Heart left ventricle (tissue), 16 donors: ENCODE results near the gene LAG3. TPM values are rescaled to one million over a fixed set of nuclear protein-coding genes. Genes with fewer than 3 reads are reported as not detected.
A peak's percentile ranks its signal among the peaks of the same experiment; 100 is the strongest.

ENCODE experiments used
- ATAC-seq, 4 donors: fragments of 200-7000 bp; cut with Tn5 transposase; one replicate each; pipeline ENCODE4 v1.9.1; 2020 to 2022; ENCODE audit warnings: moderate library complexity in 4 of 4, mild to moderate bottlenecking in 3 of 4, moderate number of reproducible peaks in 1 of 4
- DNase-seq, 5 donors: peaks; one replicate each; pipeline ENCODE4 v3.0.0-alpha.2; 2020
- H3K27ac ChIP-seq, 12 donors: fragments of 200-600 bp; sonication (generic) in 4 of 12; one replicate each; pipeline versions ENCODE4 v1.5.0 to v1.8.0; 2016 to 2022; ENCODE audit warnings: mild to moderate bottlenecking in 2 of 12
- H3K27me3 ChIP-seq, 9 donors: fragments of 200-600 bp; sonication (generic) in 2 of 9; one replicate each; pipeline versions ENCODE4 v1.5.1 to v1.8.0; 2016 to 2022; ENCODE audit warnings: mild to moderate bottlenecking in 3 of 9
- H3K36me3 ChIP-seq, 9 donors: fragments of 200-600 bp; sonication (generic) in 2 of 9; one replicate each; pipeline versions ENCODE4 v1.5.0 to v1.8.0; 2018 to 2022; ENCODE audit warnings: mild to moderate bottlenecking in 2 of 9
- H3K4me1 ChIP-seq, 12 donors: fragments of 200-600 bp; sonication (generic) in 4 of 12; one replicate each; pipeline versions ENCODE4 v1.5.0 to v1.8.0; 2016 to 2022; ENCODE audit warnings: mild to moderate bottlenecking in 3 of 12
- H3K4me3 ChIP-seq, 12 donors: fragments of 200-600 bp; sonication (generic) in 4 of 12; one replicate each; pipeline versions ENCODE4 v1.5.0 to v1.8.0; 2017 to 2022; ENCODE audit warnings: mild to moderate bottlenecking in 9 of 12, moderate library complexity in 4 of 12
- H3K9me3 ChIP-seq, 12 donors: fragments of 200-600 bp; sonication (generic) in 4 of 12; one replicate each; pipeline versions ENCODE4 v1.5.0 to v1.8.0; 2016 to 2022; ENCODE audit warnings: mild to moderate bottlenecking in 1 of 12
- CTCF ChIP-seq, 12 donors: fragments of 200-600 bp; sonication (generic) in 4 of 12; IDR thresholded peaks; one replicate each; pipeline versions ENCODE4 v1.5.0 to v1.8.0; 2018 to 2022; ENCODE audit warnings: antibody characterized with exemption in 12 of 12, mild to moderate bottlenecking in 5 of 12
- POLR2A ChIP-seq, 2 donors: fragments of 450-650 bp; IDR thresholded peaks; one replicate each; pipeline ENCODE4 v1.6.1; 2017; ENCODE audit warnings: antibody characterized with exemption in 2 of 2, mild to moderate bottlenecking in 2 of 2, moderate library complexity in 2 of 2
- WGBS, 4 donors: extraction: QIAGEN DNeasy Blood & Tissue Kit in 2 of 4; methylation state at CpG; one replicate each; pipeline versions ENCODE4 v1.1.5 to v1.1.7; 2013 to 2018; 5-methylcytosine and 5-hydroxymethylcytosine counted together
- intact Hi-C, 10 donors: fragments of 100-400 bp; cut with DNase I; formaldehyde crosslinking; loops; one replicate each; pipeline versions ENCODE4 v1.11.1 to v1.14.2; 2022
- polyA plus RNA-seq, 2 donors: library from polyadenylated mRNA; stranded (reverse); fragments of 200-250 nt; gene quantifications; one replicate each; pipeline ENCODE4 v1.2.3, GENCODE V29; 2013
- total RNA-seq, 9 donors: library from RNA; depleted of rRNA in 2 of 9; stranded (reverse); fragments of >200 nt in 2 of 9; fragmentation: NEBNext Ultra II Directional in 3 of 9; extraction: Animal tissue kit (Norgen Biotek cat#: 25700) in 3 of 9; gene quantifications; one replicate each; pipeline versions ENCODE4 v1.1.0 to v1.2.4, GENCODE V29; 2016 to 2023
- donor health status: ischemic (EF 13 %, LVEDD 7.1; RV severe dilation, severe dysfunction).
- donor health status: healthy with polysubstance abuse.
- donor health status: DM: no; HTN: yes; CAD: no.
- donor health status: DM: no; HTN: no; CAD: no.
- donor health status: ischemic (EF 25% LVEDD 6.9; RV normal size, moderate dysfunction).
- donor health status: ischemic (EF 25% LVEDD 5.7; RV mildly dilated, moderate dysfunction).
- donor health status: healthy.
- donor health status: DM: yes; HTN: yes; CAD: no.
- donor health status: ischemic (EF 35%, LVEDD 5.7; RV mildly dilated, moderate dysfunction).
- donor health status: nonischemic (EF 11% LVEDD 7.7; RV severe dilation, severe dysfunction).
- donor health status: DM: yes; HTN: yes; CAD: no.
- donor health status: PGD.
- donor health status: ischemic (EF 29% LVEDD 5.4; RV normal size, mild dysfunction).
- donor health status: nonischemic (EF 23%, LVEDD 6.1; RV moderate dilation, normal function).

Gene LAG3
- total and polyA plus RNA-seq, 11 donors = 0.03 to 1.5 (median 0.34) TPM; not detected in 4

GRCh38 chr12:6768990-6769389, 3.3 kb upstream of the LAG3 start:
- WGBS, 4 donors = 65 to 88% (median 69%) methylated on average over 6 of the region's 6 CpGs
- peak overlapping the region in 5 of 12 donors; percentile 9 to 99 (median 93) for H3K27ac ChIP-seq
- H3K4me1 ChIP-seq = peaks cover 4 to 78% (median 34%) of the 10 kb centered on the region in 12 donors
- H3K36me3 ChIP-seq = peaks cover 0 to 20% (median 6%) of the 10 kb centered on the region in 9 donors
- no peak for ATAC-seq
- peaks cover 0 to 16% (median 0%) of the 10 kb centered on the region in 9 donors for H3K27me3 ChIP-seq
- intact Hi-C loops = loop anchor here in 1 of 10 donors (5.0 kb wide), 1 partner anchor 157 kb away; no protein-coding TSS in a partner anchor
- peak in 3 of 5 donors; percentile 51 to 61 (median 55) for DNase-seq
- TF ChIP-seq POLR2A (IDR thresholded peaks at IDR 0.05) (no peak), CTCF (IDR thresholded peaks at IDR 0.05) (no peak)
- no peaks in the 10 kb centered on the region for H3K9me3 ChIP-seq
- peak overlapping the region in 7 of 12 donors; percentile 70 to 100 (median 93) for H3K4me3 ChIP-seq

- DNase-seq = no peak
- peak overlapping the region in 1 of 12 donors; percentile 93 for H3K27ac ChIP-seq
- intact Hi-C loops = loop anchor here in 3 of 10 donors (5.0 to 10.0 kb wide), 3 partner anchors 55 to 157 kb away; partner anchors contain the start of genes GPR162 (in 1 of the 3) and P3H3 (in 1 of the 3)
- no peak for TF ChIP-seq CTCF (IDR thresholded peaks at IDR 0.05)
- no peak for TF ChIP-seq POLR2A (IDR thresholded peaks at IDR 0.05)
- ATAC-seq = no peak
- no peak overlapping the region for H3K4me3 ChIP-seq
- no peaks in the 10 kb centered on the region for H3K9me3 ChIP-seq
- WGBS, 4 donors = 64 to 74% (median 70%) methylated on average over 4 of the region's 4 CpGs
- peaks cover 4 to 77% (median 31%) of the 10 kb centered on the region in 12 donors for H3K4me1 ChIP-seq
- H3K27me3 ChIP-seq = peaks cover 0 to 23% (median 0%) of the 10 kb centered on the region in 9 donors
- peaks cover 0 to 20% (median 6%) of the 10 kb centered on the region in 9 donors for H3K36me3 ChIP-seq
Measured at GRCh38 chr12:6769666-6770065, 2.7 kb upstream of the LAG3 start.

GRCh38 chr12:6770094-6770493, 2.2 kb upstream of the LAG3 start:
- TF ChIP-seq POLR2A (IDR thresholded peaks at IDR 0.05) = no peak
- TF ChIP-seq CTCF (IDR thresholded peaks at IDR 0.05) = no peak
- no peak overlapping the region for H3K4me3 ChIP-seq
- 84 to 87% (median 85%) methylated on average over 12 of the region's 12 CpGs for WGBS, 4 donors
- peaks cover 0 to 20% (median 6%) of the 10 kb centered on the region in 9 donors for H3K36me3 ChIP-seq
- peaks cover 0 to 27% (median 0%) of the 10 kb centered on the region in 9 donors for H3K27me3 ChIP-seq
- intact Hi-C loops = loop anchor here in 2 of 10 donors (10.0 kb wide), 2 partner anchors 55 to 155 kb away; partner anchors contain the start of genes GPR162 (in 1 of the 2) and P3H3 (in 1 of the 2)
- no peaks in the 10 kb centered on the region for H3K9me3 ChIP-seq
- ATAC-seq = no peak
- H3K4me1 ChIP-seq = peaks cover 4 to 73% (median 26%) of the 10 kb centered on the region in 12 donors
- H3K27ac ChIP-seq = peak overlapping the region in 1 of 12 donors; percentile 93
- no peak for DNase-seq

GRCh38 chr12:6770600-6770999, 1.7 kb upstream of the LAG3 start:
- DNase-seq = no peak
- H3K9me3 ChIP-seq = no peaks in the 10 kb centered on the region
- WGBS, 4 donors = 85 to 91% (median 87%) methylated on average over 10 of the region's 10 CpGs
- ATAC-seq = no peak
- H3K27me3 ChIP-seq = peaks cover 0 to 30% (median 0%) of the 10 kb centered on the region in 9 donors
- intact Hi-C loops = loop anchor here in 2 of 10 donors (10.0 kb wide), 2 partner anchors 54 to 156 kb away; partner anchors contain the start of genes GPR162 (in 1 of the 2) and P3H3 (in 1 of the 2)
- H3K4me1 ChIP-seq = peaks cover under 1 to 68% (median 21%) of the 10 kb centered on the region in 12 donors
- no peak for TF ChIP-seq POLR2A (IDR thresholded peaks at IDR 0.05)
- no peak for TF ChIP-seq CTCF (IDR thresholded peaks at IDR 0.05)
- H3K27ac ChIP-seq = peak overlapping the region in 2 of 12 donors; percentile 49 to 93
- no peak overlapping the region for H3K4me3 ChIP-seq
- peaks cover 0 to 20% (median 6%) of the 10 kb centered on the region in 9 donors for H3K36me3 ChIP-seq
